Hindlimb muscle (tissue), 1 donor: ENCODE data around the gene UNKL. TPM values are rescaled to one million over a fixed set of nuclear protein-coding genes. Genes with fewer than 3 reads are reported as not detected.

ENCODE experiments used
- DNase-seq: peaks from one replicate; pipeline ENCODE4 v3.0.0-alpha.2; 2013
- polyA plus RNA-seq: library from polyadenylated mRNA; unstranded; fragments of 120-200 nt; gene quantifications from one replicate; pipeline ENCODE4 v1.2.1, GENCODE V29; 2013; ENCODE audit not compliant: insufficient read length

UNKL gene
- polyA plus RNA-seq, 1 donor = 9.8 TPM

DNA sequence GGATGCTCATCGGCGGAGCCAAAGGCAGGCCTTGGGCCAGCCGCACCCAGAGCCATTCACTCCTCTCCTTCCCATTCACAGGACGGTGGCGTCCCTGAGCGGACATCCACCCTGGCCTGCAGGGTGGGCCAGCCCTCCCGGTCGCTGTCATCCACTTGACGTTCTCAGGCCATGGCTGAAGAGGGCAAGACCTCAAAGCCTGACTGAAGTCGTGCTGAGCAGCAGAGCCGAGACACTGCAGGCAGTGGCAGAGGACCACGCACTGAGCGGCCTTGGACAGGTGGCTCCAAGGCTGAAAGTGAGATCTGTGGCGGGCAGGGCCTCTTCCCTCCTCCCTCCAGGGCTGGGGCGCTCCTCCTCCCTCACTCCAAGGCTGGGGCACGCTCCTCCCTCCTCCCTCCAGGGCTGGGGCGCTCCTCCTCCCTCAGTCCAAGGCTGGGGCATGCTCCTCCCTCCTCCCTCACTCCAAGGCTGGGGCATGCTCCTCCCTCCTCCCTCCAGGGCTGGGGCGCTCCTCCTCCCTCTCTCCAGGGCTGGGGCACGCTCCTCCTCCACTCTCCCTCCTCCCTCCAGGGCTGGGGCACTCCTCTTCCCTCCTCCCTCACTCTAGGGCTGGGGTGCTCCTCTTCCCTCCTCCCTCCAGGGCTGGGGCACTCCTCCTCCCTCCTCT is 38.6 kb downstream of the UNKL start:
- no peak for DNase-seq

DNA sequence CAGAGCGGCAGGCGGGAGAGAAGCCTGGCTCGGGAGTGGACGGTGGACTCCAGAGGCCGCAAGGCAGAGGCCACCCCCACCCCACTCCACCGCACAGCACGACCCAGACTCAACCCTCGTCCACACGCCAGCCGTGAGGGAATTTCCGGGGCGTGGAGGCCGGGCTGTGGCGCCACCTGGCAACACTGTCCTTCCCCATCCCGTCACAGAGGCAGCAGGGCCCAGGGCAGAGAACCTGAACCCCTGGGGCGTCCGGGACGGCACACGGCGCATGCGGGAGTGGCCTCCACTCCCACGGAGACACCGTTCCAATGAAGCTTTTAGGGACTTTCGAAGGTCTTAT is 39.2 kb downstream of the UNKL start:
- no peak for DNase-seq

DNA sequence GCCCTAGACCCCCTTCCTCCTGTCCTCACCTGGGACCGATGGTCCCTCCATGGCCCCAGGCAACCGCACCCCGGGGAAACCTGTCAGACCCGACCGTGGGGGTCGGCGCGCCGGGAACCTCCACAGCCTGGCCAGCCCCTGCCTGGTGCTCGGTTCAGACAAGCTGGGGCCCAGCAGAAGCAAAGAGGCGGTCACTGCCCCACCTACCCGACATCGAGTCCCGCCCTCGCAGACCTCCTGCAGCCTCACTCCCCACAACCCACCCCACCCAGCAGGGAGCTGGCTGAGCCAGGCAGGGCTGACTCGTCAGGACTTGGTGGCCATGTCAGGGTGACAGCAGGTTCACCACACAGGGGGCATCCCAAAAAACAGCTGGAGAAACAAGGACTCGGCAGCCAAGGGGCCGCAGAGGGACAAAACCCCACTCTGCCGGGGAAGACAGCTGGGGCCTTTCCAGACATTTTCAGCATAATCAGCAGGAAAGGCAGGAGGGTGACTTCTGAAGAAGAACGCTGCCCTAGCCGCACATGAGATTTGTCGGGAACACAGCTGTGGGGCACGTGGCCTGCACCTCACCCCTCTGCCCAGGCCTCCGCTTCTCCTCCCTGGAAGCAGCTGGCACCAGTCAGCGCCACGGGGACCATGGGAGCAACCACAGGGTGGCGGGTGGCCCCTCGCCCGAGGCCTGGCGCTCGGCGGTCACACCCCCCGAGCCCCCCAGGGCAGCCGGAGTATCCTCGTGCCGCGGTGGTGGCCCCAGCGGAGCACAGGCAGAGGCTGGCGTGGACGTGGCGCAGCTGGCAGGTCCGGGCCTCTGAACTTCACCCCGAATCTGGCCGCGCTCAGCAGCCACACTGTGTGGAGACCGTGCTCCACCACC is 39.8 kb downstream of the UNKL start:
- no peak for DNase-seq

DNA sequence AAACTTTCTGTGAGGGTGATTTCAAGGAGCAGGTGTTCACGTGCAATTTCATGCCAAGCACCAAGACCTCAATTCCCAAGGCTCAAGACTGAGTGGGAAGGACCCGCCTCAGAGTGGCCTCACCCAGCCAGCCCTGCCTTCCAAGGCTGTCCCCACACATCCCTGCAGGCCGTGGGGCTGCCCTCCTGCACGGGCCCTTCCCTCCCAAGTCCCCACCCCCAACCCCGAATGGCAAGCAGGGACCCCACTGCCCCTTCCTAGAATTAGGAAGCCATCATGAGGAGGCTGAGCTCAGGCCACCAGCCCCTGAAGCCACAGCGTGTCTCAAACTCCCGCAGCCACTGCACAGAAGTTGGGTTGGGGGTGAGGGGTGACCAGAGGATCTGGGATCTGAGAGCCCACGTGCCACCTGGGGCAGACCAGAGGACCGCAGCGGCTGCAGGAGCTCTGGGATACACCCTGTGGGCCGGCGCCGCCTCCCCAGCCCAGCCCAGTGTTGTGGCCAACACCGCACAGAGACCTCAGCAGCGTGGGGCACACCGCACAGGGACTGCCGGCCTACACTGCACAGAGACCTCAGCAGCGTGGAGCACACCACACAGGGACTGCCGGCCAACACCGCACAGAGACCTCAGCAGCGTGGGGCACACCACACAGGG is 42.1 kb downstream of the UNKL start:
- DNase-seq = no peak

DNA sequence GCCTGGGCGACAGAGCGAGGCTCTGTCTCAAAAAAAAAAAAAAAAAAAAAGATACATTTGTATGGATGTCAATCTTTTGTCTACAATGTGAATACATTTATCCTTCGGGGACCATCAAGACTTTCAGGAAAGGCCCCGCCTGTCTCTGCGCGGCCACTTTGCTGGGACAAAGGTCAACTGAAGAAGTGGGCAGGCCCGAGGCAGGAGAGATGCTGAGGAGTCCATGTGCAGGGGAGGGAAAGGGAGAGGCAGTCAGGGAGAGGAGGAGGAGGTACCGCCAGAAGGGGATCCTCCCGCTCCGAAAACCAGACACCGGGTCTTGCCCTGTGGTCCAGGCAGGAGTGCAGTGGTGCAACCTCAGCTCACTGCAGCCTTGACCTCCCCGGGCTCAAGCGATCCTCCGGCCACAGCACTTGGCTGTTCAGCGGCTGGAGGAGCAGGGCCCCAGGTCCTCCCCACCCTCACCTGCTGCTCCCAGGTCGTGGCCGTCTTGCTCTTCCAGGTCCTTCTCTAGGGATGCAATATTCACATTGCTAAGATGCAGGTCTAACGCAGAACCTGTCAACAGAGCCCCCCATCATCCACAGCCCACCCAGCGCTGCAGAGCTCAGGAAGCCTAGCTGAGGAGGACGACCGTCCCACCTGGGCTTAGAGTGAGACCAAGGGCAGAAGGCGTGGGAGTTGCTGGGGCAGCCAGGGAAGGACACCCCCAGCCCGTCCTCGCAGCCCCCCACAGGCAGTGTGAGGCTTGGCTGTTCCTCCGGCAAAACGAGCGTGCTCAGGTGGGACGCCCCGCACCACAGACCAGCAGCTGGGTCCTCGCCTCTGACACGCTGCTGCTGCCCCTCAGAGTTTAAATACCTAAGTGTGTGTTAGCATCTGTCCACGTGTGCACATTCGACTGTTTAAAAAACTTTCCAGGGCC is 43.2 kb downstream of the UNKL start:
- DNase-seq = no peak

DNA sequence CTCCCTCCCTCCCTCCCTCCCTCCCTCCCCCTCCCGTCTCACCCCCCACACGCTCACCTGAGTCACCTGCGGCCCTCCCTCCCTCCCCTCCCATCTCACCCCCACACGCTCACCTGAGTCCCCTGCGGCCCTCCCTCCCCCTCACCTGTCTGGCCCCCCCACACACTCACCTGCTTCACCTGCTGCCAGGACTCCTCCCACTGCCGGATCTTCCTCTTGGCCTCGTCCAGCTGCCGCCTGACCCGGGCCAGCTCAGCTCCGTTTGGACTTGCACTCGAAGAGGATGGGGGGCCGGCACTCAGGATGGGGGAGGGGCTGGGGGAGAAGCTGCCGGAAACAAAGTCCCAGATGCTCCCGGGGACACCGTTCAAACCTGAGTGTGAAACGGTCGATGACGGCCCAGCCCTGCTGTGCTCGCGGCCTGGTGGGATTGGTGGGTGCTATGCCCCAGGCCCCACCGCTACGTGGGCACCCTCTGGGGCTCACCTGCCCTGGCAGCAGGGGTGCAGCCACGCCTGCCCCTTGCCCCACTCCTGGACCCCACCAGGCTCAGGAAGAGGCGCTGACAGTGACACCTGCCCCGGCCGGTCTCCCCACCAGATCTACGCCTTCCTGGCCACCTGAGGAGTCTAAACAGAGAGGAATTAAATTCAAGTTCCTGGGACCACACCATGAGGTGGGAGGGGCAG is 46.9 kb downstream of the UNKL start:
- DNase-seq = no peak

DNA sequence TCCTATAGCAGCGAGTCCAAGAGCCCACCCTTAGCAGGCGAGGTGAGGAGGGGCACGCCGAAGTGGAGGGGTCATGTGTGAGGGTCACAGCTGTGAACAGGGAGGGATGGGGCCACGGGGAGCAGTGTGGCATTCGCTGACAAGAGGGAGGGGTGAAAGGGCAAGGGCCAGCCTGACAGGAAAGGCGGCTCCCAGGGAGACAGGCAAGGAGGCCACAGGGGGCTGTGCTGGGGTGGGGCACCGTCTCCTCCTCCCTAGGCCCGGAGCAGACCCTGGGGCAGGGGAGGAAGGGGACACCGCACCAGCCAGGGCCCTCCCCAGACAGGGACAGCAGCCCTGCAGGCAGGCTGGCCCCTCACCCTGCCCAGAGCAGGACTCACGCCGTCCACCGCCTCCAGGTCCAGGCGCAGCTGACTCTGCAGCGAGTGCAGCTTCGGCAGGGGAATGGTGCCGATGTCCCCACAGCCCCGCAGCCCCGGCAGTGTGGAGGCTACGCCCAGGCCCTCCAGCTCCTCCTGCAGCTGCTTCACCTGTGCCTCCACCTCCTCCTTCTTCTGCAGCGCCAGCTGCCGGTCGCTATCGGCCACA is 47.7 kb downstream of the UNKL start:
- DNase-seq = no peak

DNA sequence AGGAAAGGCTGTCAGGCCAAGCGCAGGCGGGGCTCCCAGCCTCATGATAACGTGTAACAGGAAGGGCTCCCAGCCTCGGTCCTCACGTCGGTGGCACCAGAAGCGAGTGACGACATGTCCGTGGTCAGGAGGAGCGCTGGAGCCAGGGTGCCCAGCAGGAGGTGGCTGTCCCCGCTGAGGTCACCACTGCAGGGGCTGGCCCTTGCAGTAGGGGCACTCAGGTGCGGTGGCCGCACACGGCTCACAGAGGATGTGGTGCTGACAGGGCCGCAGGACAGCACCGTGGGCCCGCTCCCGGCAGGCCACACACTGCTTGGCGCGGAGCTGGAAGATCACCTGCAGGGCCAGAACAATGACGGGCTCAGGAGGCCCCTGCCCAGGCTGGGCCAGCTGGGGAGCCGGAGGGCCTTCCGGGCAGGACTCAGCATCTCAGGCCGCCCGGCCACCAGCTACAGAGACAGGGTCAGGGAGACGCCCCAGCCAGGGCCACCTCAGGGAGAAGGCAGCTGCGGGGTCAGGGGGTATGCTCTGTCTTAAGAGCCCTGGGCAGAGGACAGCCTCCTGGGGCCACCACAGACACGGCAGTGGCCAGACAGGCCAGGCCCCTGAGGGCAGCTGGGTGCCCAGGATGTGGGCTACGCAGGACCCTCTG is 48.3 kb downstream of the UNKL start:
- no peak for DNase-seq

DNA sequence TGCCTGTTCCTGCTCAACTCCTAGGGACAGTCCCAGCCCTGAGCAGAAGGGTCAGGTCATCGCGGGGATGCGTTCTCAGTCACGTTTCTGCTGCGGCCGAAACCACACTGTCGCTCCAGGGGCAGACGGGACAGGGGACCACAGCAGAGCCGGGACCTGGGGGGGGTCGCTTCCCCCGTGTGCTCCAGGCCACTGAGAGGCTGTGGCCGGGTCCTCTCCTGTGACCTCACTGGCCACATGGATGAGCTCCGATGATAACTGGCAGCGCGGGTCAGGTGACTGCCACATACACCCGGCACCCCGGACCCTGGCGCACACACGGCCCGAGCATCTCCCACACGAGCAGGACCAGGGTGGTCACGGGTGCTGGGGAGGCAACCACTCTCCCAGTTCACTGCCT is 50.0 kb downstream of the UNKL start:
- no peak for DNase-seq

DNA sequence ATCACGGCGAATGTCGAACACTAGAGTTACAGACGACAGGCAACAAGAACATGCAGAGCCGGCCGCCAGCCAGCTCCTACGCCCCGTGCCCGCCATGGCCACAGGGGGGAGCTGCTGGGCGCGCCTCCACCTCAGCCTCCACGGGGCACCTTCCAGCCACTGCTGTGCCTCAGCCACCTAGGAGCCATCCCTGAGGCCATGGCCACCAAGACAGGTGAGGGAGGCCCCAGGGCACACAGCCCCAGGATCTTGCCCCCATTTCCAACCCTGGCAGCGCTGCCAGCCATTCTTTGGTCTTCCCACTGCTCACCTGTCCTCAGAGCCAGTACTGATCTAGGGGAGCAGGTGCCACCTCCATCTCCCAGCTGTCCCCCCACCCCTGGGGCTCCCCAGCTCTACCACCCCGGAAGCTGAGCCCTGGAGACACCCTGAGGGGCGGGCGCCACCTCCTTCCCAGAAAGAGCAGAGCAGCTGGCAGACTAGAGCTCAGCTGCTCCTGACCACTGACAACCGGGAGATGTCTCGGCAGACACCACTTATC is 50.9 kb downstream of the UNKL start:
- DNase-seq = no peak

DNA sequence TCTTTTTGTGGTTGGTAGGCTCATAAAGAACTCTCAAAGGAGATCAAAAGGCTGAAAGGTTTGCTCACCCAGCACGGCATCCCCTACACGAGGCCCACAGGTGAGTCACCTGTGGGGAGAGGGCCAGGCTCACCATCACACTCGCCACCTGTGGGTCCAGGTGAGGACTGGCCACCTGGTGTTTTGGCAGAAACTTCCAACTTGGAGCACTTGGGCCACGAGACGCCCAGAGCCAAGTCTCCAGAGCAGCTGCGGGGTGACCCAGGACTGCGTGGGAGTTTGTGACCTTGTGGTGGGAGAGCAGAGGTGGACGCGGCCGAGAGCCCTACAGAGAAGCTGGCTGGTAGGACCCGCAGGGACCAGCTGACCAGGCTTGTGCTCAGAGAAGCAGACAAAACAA is 51.7 kb downstream of the UNKL start:
- DNase-seq = no peak

DNA sequence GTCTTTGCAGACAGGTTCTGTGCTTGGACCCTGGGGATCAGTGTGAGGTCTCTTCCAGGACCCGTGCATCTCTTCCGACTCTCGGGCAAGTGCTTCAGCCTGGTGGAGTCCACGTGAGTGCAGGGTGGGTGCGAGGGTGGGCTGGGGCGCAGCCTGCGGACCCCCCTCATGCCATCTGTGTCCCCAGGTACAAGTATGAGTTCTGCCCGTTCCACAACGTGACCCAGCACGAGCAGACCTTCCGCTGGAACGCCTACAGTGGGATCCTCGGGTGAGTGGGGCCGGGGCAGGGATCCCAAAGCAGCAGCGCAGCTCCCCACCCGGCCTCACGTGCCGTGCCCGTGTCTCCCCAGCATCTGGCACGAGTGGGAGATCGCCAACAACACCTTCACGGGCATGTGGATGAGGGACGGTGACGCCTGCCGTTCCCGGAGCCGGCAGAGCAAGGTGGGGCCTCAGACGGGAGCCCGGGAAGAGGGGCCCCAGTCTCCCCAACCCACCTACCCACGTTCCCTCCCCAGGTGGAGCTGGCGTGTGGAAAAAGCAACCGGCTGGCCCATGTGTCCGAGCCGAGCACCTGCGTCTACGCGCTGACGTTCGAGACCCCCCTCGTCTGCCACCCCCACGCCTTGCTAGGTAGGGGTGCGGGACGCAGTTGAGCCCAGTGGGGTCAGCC is 52.7 kb downstream of the UNKL start:
- DNase-seq = no peak

DNA sequence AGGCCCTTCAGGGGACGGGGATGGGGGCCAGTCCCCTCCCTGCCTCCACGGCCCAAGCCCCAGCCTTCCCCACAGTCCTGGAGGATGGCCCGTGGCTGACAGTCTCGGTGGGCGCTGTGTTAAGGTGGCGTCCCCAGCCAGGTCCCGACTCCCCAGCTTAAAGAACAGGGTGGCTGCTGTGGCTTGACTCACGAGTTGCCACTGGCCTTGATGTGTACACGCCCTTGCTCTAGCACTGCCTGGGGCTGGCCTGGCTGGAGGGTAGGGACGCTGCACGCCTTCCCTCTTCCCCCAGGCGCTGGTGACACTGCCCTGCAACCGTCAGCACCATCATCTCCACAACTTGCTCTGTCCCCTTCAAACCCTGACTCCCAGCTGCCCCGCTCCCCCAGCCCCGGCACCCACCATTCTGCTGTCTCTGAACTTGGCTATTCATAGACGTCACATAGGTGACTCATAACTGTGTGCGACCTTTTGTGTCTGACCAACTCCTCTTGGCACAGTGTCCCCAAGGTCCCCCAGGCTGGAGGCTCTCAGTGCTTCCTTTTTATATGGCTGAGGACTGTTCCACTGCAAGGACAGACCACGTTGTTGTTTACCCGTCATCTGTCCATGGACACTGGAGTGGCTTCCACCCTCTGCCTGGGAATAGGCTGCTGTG is 56.5 kb downstream of the UNKL start:
- DNase-seq = no peak

DNA sequence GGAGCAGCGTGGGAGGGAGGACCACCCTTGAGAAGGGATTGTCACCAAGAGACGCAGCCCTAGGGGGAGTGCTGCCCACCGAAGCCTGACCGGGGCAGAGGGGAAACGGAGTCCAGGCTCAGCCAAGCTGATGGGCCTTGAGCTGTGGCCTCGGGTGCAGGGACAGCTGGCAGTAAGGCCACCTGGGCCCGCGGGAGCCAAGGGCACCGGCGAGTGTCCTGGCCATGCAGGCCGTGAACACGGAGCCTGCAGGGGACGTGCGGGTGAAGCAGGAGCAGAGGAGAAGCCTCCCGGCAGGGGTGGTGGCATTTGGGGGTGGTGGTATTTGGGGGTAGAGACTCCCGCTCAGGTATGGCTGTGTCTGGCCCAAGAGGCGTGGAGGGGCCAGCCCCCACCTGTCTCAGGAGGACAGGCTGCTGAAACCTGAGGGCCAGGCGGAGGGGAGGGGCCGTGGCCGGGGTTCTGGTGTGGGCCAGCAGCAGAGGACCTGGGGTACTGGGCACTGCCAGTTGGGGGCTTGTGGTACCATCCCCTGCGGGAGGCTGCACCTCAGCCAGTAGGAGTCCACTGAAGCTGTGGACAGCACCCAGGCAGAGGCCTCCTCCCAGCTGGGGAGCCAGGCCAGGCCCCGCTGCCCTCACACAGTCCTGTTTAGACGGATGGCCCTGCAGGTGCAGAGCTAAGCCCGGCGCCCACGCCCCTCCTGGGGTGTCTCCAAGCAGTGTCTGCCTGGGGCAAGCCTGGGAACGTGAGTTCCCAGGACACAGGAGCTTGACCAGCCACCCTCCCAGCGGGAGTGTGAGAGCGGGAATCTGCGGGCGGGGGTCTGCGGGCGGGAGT is 58.2 kb downstream of the UNKL start:
- no peak for DNase-seq

DNA sequence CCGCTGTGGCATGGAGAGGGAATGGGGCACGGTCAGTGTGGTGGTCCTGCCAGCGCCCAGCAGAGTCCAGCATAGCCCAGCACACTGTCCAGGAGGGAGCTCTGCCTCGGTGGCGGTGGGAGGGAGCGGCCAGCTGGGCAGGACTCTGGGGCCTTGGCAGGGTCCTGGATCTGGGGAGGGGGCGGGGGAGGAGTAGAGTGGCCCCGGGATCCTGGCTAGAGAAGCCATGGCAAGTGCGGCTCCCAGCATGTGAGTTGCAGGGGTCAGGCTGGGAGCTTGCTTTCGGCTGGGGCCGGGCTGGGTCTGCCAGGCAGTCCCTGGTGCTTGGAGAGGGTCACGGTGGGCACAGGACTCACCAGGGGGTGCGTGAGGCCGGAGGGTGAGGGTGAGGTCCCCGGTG is 58.9 kb downstream of the UNKL start:
- DNase-seq = no peak

DNA sequence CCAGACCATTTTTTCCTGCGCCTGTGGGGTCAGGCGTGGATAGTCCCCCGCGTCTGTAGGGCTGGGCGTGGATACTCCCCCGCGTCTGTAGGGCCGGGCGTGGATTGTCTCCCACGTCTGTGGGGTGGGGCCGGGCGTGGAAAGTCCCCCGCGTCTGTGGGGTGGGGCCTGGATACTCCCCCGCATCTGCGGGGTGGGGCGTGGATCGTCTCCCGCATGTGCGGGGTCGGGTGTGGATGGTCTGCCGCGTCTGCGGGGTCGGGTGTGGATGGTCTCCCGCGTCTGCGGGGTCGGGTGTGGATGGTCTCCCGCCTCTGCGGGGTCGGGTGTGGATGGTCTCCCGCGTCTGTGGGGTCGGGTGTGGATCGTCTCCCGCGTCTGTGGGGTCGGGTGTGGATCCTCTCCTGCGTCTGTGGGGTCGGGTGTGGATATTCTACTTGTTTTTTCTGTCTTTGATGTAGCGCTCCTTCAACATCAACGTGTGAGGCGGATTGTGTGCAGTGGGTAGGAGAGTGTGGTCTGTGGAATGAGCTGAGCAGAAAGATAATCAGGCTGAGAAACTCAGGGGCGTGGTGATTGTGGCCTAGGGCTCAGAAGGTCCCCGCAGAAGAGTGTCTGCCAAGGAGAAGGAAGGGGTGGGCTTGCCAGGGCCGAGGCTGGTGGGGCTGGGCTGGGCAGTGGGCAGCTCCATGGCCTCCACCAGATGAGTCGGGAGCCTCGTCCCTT is 59.5 kb downstream of the UNKL start:
- DNase-seq = no peak

DNA sequence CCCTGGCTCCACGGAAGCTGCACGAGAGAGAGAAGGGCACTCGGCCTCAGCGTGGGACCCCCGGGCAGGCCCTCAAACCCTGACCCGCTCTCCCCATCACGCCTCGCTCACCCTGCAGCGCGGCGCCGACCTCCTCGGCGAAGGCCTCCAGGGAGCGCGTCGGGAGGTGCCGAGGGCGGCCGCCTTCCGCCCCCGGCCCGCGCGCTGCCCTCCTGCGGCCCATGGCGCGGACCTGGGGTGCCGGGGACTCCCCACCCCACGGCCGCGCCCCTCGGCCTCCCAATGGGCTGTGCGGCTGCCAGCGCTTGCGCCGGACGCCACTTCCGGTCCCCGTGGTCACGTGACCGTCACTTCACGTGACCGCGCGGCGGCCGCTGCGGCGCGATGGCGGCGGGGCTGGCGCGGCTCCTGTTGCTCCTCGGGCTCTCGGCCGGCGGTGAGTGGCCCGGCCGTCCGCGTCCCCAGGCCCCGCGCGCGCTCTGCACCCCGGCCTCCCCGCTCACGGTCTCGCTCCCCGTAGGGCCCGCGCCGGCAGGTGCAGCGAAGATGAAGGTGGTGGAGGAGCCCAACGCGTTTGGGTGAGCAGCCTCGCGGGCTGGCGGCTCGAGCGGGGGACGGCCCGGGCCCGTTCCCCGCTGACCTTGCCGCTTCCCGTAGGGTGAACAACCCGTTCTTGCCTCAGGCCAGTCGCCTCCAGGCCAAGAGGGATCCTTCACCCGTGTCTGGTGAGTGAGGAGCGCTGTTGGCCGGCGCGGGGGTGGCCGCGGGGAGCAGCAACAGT is 62.7 kb downstream of the UNKL start, which contains the start of the genes GNPTG and TSR3:
GNPTG (plus strand) TSS at position 350 of the 781 bp plus-strand sequence; CDS start at position 385, 35 bp downstream.
TSR3 (minus strand) TSS at position 297 of the 781 bp plus-strand sequence; CDS start at position 223, 74 bp downstream.
- DNase-seq = peak; percentile 93
